Peyer's patch (tissue), 4 donors: Measurements from ENCODE around the gene SNHG17. TPM values are rescaled to one million over a fixed set of nuclear protein-coding genes. Genes with fewer than 3 reads are reported as not detected.
"Not testable (repeated sequence)": the region's sequence is repeated elsewhere in the genome, so short reads cannot be mapped to it uniquely, and the experiment has no call there.

Experiments
- DNase-seq, 3 donors: peaks; one replicate each; pipeline ENCODE4 v3.0.0-alpha.2; 2017 to 2019
- H3K27ac ChIP-seq, 4 donors: fragments of 200-600 bp; sonication (generic); one replicate each; pipeline ENCODE4 v1.5.1; 2016 to 2019
- H3K27me3 ChIP-seq, 2 donors: fragments of 200-600 bp; sonication (generic); one replicate each; pipeline ENCODE4 v1.5.1; 2019
- H3K36me3 ChIP-seq, 3 donors: fragments of 200-600 bp; sonication (generic); one replicate each; pipeline ENCODE4 v1.5.1; 2016 to 2019
- H3K4me1 ChIP-seq, 4 donors: fragments of 200-600 bp; sonication (generic); one replicate each; pipeline ENCODE4 v1.5.1; 2016 to 2019
- H3K4me3 ChIP-seq, 4 donors: fragments of 200-600 bp; sonication (generic); 1 replicate in 3 of 4; 2 replicates in 1 of 4; pipeline ENCODE4 v1.5.1; 2016 to 2019; ENCODE audit warnings: mild to moderate bottlenecking in 1 of 4
- H3K9me3 ChIP-seq, 4 donors: fragments of 200-600 bp; sonication (generic); one replicate each; pipeline ENCODE4 v1.5.1; 2016 to 2019; ENCODE audit warnings: mild to moderate bottlenecking in 1 of 4
- CTCF ChIP-seq, 6 experiments: fragments of 450-650 bp in 4 of 6; fragments of 200-600 bp in 2 of 6; sonication (generic) in 1 of 6; IDR thresholded peaks; one replicate each; pipeline ENCODE4 v1.5.1; 2017 to 2019; ENCODE audit warnings: antibody characterized with exemption in 6 of 6, mild to moderate bottlenecking in 3 of 6, moderate library complexity in 1 of 6
- POLR2A ChIP-seq, 2 donors: fragments of 450-650 bp; IDR thresholded peaks; one replicate each; pipeline ENCODE4 v1.5.1; 2017; ENCODE audit warnings: antibody characterized with exemption in 2 of 2, mild to moderate bottlenecking in 2 of 2, moderate library complexity in 2 of 2
- total RNA-seq, 4 donors: library from RNA; depleted of rRNA; stranded (reverse); fragments of >200 nt; gene quantifications; one replicate each; pipeline ENCODE4 v1.1.0, GENCODE V29; 2016

Gene SNHG17
- total RNA-seq, 4 donors from 2014 or later = 19.3 to 54.5 (median 48.3) TPM

DNA sequence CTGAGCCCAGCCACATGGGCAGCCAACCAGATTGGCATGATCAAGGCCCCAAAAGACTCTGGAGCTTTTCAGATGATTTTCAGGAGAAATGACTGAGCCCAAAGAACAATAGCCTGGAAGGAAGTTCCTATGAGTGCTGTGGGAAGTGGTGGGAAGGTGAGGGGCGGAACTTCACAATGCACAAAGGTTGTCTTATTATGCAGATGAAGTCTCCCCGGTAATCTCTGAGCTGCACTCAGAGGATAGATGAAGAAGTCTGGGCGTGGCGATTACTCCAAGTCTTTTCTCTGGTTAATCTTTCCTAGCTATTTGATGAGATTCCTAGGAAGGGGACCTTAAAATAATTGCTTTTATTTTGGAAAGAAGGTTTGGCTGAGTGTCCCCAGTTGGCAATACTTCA is 52.0 kb downstream of the SNHG17 start:
- Histone ChIP-seq H3K4me3 (no peak overlapping the region), H3K9me3 (no peaks in the 10 kb centered on the region), H3K36me3 (no peaks in the 10 kb centered on the region), H3K4me1 (no peaks in the 10 kb centered on the region), H3K27ac (no peak overlapping the region), H3K27me3 (no peaks in the 10 kb centered on the region)
- TF ChIP-seq CTCF (IDR thresholded peaks at IDR 0.05) = no peak
- no peak for DNase-seq

DNA sequence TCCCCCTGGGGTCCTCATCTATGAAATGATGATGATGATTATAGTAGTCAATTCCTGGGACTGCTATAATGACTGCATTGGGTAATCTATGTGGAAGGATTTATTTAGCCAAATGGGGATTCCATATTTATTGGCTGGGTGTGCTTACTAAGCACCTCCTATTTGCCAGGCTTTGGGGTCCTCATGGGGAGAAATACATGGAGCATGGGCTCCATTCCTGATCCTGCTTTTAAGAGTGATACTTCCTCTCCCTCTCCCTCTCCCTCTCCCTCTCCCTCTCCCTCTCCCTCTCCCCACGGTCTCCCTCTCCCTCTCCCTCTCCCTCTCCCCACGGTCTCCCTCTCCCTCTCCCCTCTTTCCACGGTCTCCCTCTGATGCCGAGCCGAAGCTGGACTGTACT is 57.3 kb downstream of the SNHG17 start:
- DNase-seq, H3K27ac ChIP-seq, H3K36me3 ChIP-seq, H3K27me3 ChIP-seq, H3K9me3 ChIP-seq, H3K4me3 ChIP-seq: not testable (repeated sequence)
- peaks cover 0 to 13% (median 0%) of the 10 kb centered on the region in 4 donors for H3K4me1 ChIP-seq

GRCh38 chr20:38377039-38377685 is 58.0 kb downstream of the SNHG17 start:
- Histone ChIP-seq H3K4me1 (peaks cover 0 to 13% (median 0%) of the 10 kb centered on the region in 4 donors), H3K27me3 (no peaks in the 10 kb centered on the region), H3K36me3 (no peaks in the 10 kb centered on the region), H3K4me3 (no peak overlapping the region), H3K9me3 (no peaks in the 10 kb centered on the region), H3K27ac (no peak overlapping the region)
- DNase-seq = no peak
- no peak for TF ChIP-seq POLR2A (IDR thresholded peaks at IDR 0.05)
- TF ChIP-seq CTCF (IDR thresholded peaks at IDR 0.05) = no peak

DNA sequence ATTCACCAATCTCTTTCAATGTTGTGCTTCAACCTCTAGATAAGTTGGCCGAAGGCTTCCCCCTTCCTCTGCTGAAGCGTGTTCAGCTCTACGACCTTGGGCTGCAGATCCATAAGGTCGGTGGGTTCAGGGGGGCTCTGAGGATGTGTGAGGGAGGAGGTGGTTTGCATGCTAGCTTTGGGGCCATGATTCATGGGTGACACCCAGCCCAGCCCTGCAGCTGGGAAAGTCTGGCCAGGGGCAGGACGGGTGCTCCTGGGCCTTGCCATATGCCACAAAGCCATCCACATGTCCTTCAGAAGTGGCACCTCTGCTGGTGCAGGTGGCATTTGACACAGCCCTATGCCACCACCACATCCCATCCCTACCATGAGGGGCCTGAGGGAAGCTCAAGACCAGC is 61.2 kb downstream of the SNHG17 start:
- TF ChIP-seq CTCF (IDR thresholded peaks at IDR 0.05) (no peak), POLR2A (IDR thresholded peaks at IDR 0.05) (no peak)
- no peaks in the 10 kb centered on the region for H3K36me3 ChIP-seq

DNA sequence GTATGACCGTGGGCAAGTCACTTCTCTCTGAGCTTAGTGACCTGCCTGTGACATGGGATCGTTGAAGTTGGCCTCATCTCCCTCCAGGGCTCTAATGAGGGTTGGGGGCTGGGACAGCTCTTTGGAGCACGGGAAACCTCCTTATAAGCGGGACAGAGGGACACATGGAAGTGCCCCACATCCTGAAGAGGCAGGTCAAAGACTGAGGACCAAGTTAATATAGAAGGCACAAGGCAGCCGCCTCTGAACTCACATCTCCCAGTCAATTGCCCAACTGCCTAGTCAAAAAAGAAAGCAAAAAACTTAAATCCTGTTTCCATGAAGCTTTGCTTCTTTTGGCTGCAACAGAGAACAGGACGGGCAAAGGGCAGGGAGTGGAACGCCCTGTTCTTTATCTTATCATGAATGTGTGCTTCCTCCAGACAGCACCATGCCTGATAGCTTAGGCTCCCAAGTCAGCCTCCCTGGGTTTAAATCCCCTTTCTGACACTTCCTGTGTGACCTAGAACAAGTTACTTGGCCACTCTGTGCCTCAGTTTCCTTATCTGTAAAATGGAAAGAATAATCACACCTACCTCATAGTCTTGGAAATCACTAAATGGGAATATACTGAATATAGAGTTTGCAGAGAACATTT is 61.8 kb downstream of the SNHG17 start:
- peak overlapping the region in 1 of 4 donors; percentile 25 for H3K27ac ChIP-seq
- TF ChIP-seq POLR2A (IDR thresholded peaks at IDR 0.05) = no peak
- TF ChIP-seq CTCF (IDR thresholded peaks at IDR 0.05) = no peak
- no peaks in the 10 kb centered on the region for H3K27me3 ChIP-seq
- no peaks in the 10 kb centered on the region for H3K9me3 ChIP-seq
- H3K4me1 ChIP-seq = peaks cover 0 to 13% (median 0%) of the 10 kb centered on the region in 4 donors
- DNase-seq = peak in 1 of 3 donors; percentile 62
- H3K4me3 ChIP-seq = no peak overlapping the region
- H3K36me3 ChIP-seq = no peaks in the 10 kb centered on the region

More for the DNA sequence above, 61.2 kb downstream of the SNHG17 start:
- DNase-seq = no peak
- Histone ChIP-seq H3K27ac (peak overlapping the region in 1 of 4 donors; percentile 25), H3K4me3 (no peak overlapping the region), H3K9me3 (no peaks in the 10 kb centered on the region), H3K4me1 (peaks cover 0 to 13% (median 0%) of the 10 kb centered on the region in 4 donors), H3K27me3 (no peaks in the 10 kb centered on the region)

DNA sequence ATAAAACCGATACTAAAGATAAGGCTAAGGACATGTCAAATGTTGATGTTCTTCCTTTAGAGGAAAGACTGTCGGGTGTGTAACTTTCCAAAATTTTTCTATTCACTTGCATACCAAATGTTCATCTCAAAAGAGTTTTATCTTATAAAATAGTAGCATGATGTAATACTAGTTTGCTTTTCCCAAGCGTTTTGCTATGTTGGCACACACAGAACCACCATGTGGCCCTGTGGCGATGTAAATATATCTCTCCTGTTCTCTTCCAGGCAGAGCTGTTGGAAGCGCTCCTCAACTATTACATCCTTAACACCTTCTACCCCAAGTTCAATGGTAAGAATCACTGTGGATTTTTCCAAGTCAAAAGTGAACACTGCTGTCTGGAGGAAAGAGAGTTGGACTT is 62.3 kb downstream of the SNHG17 start:
- Histone ChIP-seq H3K4me3 (no peak overlapping the region), H3K27me3 (no peaks in the 10 kb centered on the region), H3K4me1 (peaks cover 0 to 13% (median 0%) of the 10 kb centered on the region in 4 donors), H3K36me3 (no peaks in the 10 kb centered on the region), H3K9me3 (no peaks in the 10 kb centered on the region), H3K27ac (no peak overlapping the region)
- TF ChIP-seq POLR2A (IDR thresholded peaks at IDR 0.05) (no peak), CTCF (IDR thresholded peaks at IDR 0.05) (no peak)
- no peak for DNase-seq
